GM18873 (cell line): Measurements from ENCODE around the gene IGFN1.

Source experiments
- ATAC-seq: cut with Tn5 transposase; IDR thresholded peaks from one replicate; pipeline ENCODE4 v1.9.1; 2021; ENCODE audit warnings: mild to moderate bottlenecking, moderate library complexity, moderate number of reproducible peaks; ENCODE audit not compliant: unreplicated experiment, low FRiP score

The IGFN1 gene

DNA sequence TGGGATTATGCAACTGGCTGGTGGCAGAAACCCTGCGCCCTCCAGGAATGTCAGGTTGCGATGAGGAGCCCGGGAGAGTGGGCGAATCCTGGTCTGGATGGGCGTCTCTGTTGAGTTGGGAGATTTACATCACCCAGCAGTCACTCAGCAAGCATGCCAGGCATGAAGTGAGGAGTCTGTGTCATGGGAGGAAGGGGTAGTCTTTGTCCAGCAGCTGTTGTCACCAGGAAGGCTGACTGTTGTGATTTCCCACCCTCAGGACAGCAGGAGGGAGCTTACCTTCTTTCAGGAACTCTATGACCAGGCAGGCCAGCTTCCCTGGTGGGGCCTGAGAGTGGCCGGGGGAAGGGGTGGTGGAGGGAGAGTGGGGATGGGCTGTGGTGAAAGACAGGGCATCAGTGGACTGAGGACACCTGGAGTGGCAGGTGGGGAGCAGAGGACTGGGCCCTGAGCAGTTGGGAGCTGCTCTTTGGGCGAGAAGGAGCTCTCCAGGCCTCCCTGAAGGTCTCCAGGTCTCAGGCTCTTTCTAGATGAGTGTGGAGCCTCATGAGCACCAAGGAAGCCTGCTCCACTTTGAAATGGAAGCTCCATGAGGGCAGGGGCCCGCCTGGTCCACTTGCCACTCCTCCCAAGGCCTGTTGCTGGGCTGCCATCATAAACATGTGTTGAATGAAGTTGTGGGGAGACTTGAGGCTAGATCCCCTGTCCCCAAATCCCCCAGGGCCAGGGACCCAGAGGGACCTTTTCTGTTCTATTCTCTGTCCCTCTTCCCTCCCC lies 71.3 kb downstream of the IGFN1 start:
- no peak for ATAC-seq

- no peak for ATAC-seq
These were observed 72.5 kb downstream of the IGFN1 start for GRCh38 chr1:201262963-201263608.

- no peak for ATAC-seq
These were observed 73.4 kb downstream of the IGFN1 start for GRCh38 chr1:201264072-201264471.

- no peak for ATAC-seq
These were observed 73.9 kb downstream of the IGFN1 start for GRCh38 chr1:201264554-201264953.

DNA sequence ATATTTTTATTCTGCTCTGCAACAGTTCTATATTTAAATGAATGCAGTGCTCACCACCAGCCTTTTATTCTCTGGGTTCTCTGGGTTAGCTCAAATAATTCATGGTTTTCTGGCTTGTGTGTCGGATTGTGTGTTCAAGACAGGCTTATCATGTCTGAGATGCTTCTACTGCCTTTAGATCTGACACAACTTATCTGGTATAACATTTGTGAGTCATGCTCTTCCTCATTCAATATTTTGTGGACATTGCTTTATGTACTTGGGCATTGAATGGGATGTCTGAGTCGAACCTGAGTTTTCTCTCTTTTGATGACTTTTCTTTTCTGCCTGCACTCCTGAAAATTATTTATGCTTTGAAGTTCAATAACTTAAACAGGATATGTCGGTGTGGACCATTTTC lies 75.1 kb downstream of the IGFN1 start:
- no peak for ATAC-seq

- no peak for ATAC-seq
These were observed 75.7 kb downstream of the IGFN1 start for GRCh38 chr1:201266276-201266675.

- no peak for ATAC-seq
These were observed 76.2 kb downstream of the IGFN1 start for GRCh38 chr1:201266774-201267173.

- no peak for ATAC-seq
These were observed 77.0 kb downstream of the IGFN1 start for GRCh38 chr1:201267481-201268229.

GRCh38 chr1:201268604-201269151 lies 78.1 kb downstream of the IGFN1 start:
- no peak for ATAC-seq

GRCh38 chr1:201269281-201269680 lies 78.7 kb downstream of the IGFN1 start:
- no peak for ATAC-seq

DNA sequence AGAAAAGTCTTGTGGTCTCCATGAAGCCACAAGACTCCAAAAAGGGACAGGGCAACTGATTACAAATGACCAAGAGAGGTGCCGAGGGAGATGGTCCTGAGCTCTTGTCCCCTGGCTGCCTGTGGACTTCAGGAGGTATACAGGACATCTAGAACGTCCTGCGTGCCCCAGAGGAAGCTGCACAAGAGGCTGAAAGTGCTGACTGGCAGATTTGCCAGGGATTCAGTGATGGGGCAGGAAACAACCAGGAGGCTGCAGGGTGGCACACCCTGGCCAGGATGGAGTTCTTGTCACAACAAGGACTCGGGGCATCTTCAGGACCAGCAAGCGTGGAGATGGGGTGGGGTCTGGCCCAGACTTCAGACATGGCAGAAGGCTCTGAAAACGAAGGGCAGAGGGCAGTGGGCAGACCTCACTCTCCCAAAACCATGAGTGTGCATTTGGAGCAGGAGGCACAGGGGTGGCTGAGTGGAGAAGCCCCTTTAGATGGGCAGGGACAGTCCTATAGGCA lies 79.3 kb downstream of the IGFN1 start:
- ATAC-seq, result no peak

DNA sequence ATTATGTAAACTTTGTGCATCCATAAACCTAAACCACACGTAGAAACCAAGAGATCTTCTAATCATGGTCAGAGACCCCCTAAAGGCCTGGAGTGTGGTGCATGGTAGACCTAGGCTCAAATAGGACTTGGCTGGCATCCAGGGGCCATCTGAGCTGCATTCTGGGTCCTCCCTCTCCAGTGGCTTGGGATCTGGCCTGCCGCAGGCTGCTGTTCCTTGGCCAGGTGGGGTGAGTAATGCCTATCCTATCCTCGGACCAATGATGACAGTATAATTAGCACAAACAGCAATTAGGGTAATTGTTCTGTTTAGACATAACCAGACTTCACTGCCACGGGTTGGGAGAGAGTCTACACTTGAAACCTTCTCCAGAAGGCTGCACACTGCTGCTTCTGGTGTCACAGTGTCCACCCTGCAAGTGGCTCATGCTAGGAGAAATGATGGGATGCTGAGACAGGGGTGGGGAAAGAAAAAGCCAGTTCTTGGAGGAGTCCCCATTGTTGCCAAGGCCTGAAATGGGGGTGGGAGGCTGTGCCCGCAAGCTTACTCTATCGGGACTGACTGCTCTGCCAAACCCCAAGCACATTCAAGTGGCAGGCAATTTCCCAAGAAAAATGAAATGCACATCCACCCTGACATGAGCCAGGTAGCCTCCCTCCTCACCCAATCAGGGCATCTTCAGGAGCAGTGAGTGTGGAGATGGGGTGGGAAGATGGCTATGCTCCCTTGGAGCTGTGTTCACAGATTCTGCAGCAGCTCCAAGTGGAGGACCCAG lies 80.2 kb downstream of the IGFN1 start:
- no peak for ATAC-seq

- ATAC-seq, result no peak
These were observed 82.2 kb downstream of the IGFN1 start for GRCh38 chr1:201272799-201273198.

- ATAC-seq, result no peak
These were observed 84.1 kb downstream of the IGFN1 start for GRCh38 chr1:201274616-201275252.

GRCh38 chr1:201275253-201275666 lies 84.6 kb downstream of the IGFN1 start:
- ATAC-seq, result no peak

DNA sequence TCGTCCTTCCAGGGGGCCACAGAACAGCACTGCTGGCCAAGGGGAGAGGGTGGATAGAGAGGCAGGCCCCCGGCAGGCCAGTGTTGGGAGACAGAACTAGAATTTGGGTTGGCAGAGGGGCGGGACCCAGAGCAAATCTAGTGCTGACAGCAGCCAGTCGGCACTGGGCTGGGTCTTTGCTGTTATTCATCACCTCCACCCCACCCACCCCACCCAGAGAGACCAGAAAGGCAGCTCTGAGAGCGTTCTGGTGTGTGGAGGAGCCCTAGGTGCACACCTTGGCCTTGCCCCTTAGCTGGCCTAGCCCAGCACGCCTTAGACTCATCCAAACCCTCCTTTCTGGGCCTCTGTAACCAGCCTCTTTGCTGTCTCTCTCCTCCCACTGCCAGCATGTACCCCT lies 86.3 kb downstream of the IGFN1 start:
- no peak for ATAC-seq

DNA sequence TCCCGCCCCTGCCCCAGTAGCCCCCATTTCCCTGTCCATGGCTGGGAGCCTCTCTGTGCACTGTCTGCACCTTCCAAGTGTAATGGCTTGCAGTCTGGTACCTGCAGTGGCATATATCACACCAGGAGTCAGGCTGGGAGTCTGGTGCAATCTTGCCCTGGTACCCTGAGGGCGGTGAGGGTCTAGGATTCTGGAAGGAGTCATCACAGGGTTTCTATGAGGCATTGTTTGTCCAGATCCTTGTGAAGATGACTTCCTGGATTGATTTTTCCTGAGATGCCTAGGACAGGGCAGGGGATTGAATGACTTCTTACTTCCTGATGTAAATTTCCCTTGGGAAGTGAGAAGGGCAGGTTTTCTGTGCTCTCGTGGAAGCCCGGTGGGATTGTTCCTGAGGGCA lies 86.8 kb downstream of the IGFN1 start:
- no peak for ATAC-seq
